Transverse colon (tissue), 4 donors: ENCODE measurements around the gene NLGN4X.

ENCODE experiments used
- CTCF ChIP-seq, 5 experiments: fragments of 200-600 bp in 3 of 5; fragments of 450-650 bp in 2 of 5; sonication (generic) in 3 of 5; IDR thresholded peaks; 1 replicate in 2 of 5; 2 replicates in 3 of 5; pipeline ENCODE4 v1.5.1; 2016 to 2017; ENCODE audit warnings: antibody characterized with exemption in 5 of 5, inconsistent platforms in 3 of 5, mild to moderate bottlenecking in 2 of 5, moderate library complexity in 1 of 5
- EP300 ChIP-seq: sonication (generic); formaldehyde crosslinking; IDR thresholded peaks from one replicate; pipeline ENCODE4 v1.6.1; 2017; ENCODE audit warnings: antibody characterized with exemption, low read depth
- POLR2A ChIP-seq: fragments of 450-650 bp; IDR thresholded peaks from one replicate; pipeline ENCODE4 v1.6.1; 2016; ENCODE audit warnings: antibody characterized with exemption, mild to moderate bottlenecking, moderate library complexity
- POLR2AphosphoS5 ChIP-seq, 3 donors: sonication (generic); formaldehyde crosslinking; IDR thresholded peaks; one replicate each; pipeline ENCODE4 v1.6.1; 2016; ENCODE audit warnings: antibody characterized with exemption in 3 of 3

GRCh38 chrX:6238576-6238975 lies 9.9 kb upstream of the NLGN4X start:
- TF ChIP-seq CTCF (IDR thresholded peaks at IDR 0.05): no peak
- TF ChIP-seq POLR2AphosphoS5 (IDR thresholded peaks at IDR 0.05): no peak
- TF ChIP-seq EP300: no peak
- no peak for TF ChIP-seq POLR2A
